ENCODE results near the gene EBF3.

EBF3 gene

GRCh38 chr10:129915526-129916378 lies 48.3 kb downstream of the EBF3 start:
- WGBS (ENCODE audit: insufficient coverage, insufficient read length): no CpG with 5 or more reads among the region's 27 CpGs
- H3K27me3 ChIP-seq (ENCODE audit: control insufficient read depth, insufficient read depth, low read length): no peaks in the 10 kb centered on the region
- H3K4me1 ChIP-seq (ENCODE audit: control insufficient read depth, insufficient read depth, low read length): peaks cover 5% of the 10 kb centered on the region
- no peaks in the 10 kb centered on the region for H3K9me3 ChIP-seq (ENCODE audit: control insufficient read depth, insufficient read depth, low read length)
- DNase-seq (ENCODE audit: low read depth, low spot score): no peak
- H3K4me3 ChIP-seq (ENCODE audit: low read length): no peak overlapping the region
- H3K36me3 ChIP-seq (ENCODE audit: control insufficient read depth, insufficient read depth, low read length): no peaks in the 10 kb centered on the region
- no peak overlapping the region for H3K27ac ChIP-seq (ENCODE audit: low read length)

GRCh38 chr10:129914960-129915359 lies 49.1 kb downstream of the EBF3 start:
- H3K36me3 ChIP-seq (ENCODE audit: control insufficient read depth, insufficient read depth, low read length): no peaks in the 10 kb centered on the region
- H3K4me3 ChIP-seq (ENCODE audit: low read length): no peak overlapping the region
- no CpG with 5 or more reads among the region's 2 CpGs for WGBS (ENCODE audit: insufficient coverage, insufficient read length)
- H3K9me3 ChIP-seq (ENCODE audit: control insufficient read depth, insufficient read depth, low read length): no peaks in the 10 kb centered on the region
- no peak overlapping the region for H3K27ac ChIP-seq (ENCODE audit: low read length)
- DNase-seq (ENCODE audit: low read depth, low spot score): no peak
- H3K4me1 ChIP-seq (ENCODE audit: control insufficient read depth, insufficient read depth, low read length): peaks cover 5% of the 10 kb centered on the region
- H3K27me3 ChIP-seq (ENCODE audit: control insufficient read depth, insufficient read depth, low read length): no peaks in the 10 kb centered on the region

DNA sequence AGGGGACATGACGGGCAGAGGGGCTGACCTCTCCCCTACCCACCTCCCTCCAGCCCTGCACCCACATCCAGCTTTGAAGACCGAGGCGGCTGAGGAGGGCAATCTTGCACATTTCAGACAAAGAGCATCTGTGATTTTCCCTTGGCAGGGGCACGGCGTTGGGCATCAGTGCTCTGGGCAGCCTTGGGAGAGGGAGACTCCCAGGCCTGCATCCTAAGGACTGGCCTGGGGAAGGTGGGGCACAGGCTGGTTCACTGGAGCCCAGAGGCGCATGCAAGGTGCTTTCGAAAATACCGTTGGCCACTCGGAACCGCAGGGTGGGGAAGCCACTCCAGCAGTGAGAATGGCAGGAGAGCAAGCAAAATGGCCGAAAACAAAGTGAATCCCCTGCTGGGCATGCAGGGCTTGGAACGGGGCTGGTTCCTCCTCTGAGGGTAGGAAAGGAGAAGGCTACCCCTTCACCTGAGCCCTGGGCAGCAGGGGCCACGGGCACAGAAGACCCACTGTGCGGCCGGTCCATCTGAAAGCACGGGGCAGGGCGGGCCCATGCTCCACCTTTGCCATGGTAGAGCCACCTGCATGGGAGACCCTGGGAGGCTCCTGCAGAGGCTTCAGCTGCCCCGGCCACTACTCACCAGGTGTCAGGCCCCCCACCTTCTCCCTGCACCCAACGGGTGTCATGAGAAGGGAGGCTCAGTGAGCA lies 49.8 kb downstream of the EBF3 start:
- peaks cover 5% of the 10 kb centered on the region for H3K4me1 ChIP-seq (ENCODE audit: control insufficient read depth, insufficient read depth, low read length)
- no peak overlapping the region for H3K27ac ChIP-seq (ENCODE audit: low read length)
- H3K9me3 ChIP-seq (ENCODE audit: control insufficient read depth, insufficient read depth, low read length): no peaks in the 10 kb centered on the region
- no peak for DNase-seq (ENCODE audit: low read depth, low spot score)
- no peaks in the 10 kb centered on the region for H3K27me3 ChIP-seq (ENCODE audit: control insufficient read depth, insufficient read depth, low read length)
- no CpG with 5 or more reads among the region's 19 CpGs for WGBS (ENCODE audit: insufficient coverage, insufficient read length)
- no peak overlapping the region for H3K4me3 ChIP-seq (ENCODE audit: low read length)
- H3K36me3 ChIP-seq (ENCODE audit: control insufficient read depth, insufficient read depth, low read length): no peaks in the 10 kb centered on the region

DNA sequence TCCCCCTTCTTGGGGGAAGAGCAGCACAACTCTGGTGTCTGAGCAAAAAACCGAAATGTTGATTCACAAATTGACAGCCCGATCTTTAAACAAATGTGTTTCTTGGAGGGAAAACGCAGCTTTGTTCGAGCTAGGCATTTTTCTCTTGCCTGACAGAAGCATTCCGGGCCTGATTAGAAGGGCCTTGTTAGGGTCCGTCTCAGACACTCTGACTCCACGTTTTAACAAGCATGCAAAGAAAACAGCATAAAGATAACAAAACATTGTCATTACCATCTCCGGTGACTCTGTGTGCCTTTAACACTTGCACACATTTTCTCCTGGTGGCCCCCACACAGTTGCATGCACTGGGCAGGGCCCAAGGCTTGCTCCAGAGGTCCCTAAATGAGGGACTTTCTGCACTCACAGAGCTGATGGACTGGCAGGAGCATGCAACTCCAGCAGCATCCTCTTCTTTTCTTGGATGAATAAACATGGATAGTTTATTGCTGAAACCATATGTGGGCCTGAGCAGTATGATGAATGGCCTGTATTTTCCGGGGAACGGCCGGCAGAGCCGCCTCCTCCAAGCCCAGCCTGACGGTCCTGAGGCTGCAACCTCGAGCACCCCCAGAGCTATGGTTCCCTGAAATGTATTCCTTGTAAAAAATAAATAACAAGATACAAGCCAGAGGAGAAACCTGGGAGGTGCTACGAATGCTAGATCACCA lies 50.9 kb downstream of the EBF3 start:
- no peaks in the 10 kb centered on the region for H3K9me3 ChIP-seq (ENCODE audit: control insufficient read depth, insufficient read depth, low read length)
- peaks cover 5% of the 10 kb centered on the region for H3K4me1 ChIP-seq (ENCODE audit: control insufficient read depth, insufficient read depth, low read length)
- DNase-seq (ENCODE audit: low read depth, low spot score): no peak
- H3K36me3 ChIP-seq (ENCODE audit: control insufficient read depth, insufficient read depth, low read length): no peaks in the 10 kb centered on the region
- WGBS (ENCODE audit: insufficient coverage, insufficient read length): no CpG with 5 or more reads among the region's 15 CpGs
- no peak overlapping the region for H3K27ac ChIP-seq (ENCODE audit: low read length)
- no peak overlapping the region for H3K4me3 ChIP-seq (ENCODE audit: low read length)
- H3K27me3 ChIP-seq (ENCODE audit: control insufficient read depth, insufficient read depth, low read length): no peaks in the 10 kb centered on the region

DNA sequence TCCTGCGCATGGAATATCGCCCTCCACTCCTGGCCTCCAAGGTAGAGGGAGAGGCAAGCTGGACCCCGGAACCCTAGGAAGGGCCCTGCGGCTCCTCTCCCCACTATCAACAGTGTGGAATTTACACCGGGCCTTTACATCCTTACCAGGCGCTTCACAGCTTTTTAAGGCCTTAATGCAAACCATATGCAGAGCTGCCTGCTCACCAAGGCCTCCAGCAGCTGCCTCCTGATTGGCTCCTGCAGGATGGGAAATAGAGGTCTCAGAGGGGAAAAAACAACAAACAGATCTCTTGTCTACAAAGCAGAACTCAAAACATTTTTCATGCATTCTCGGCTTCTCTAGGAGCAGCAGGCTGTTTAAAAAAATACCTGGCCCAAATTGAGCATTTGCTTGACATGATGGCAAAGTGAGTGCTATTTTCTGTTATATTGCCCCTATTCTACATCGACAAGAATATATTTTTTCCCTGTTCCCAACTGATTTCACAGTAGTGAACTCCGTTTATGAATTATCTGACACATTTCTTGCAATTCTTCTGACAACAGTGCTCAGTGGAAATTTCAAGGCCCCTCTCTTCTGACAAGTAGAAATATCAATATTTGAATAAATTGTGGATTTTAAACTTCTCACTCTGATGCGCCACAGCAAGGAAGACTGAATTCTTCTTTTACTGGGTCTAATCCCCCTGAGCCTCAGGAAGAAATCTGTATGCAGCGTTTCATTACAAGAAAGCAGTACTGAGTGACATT lies 51.7 kb downstream of the EBF3 start:
- no CpG with 5 or more reads among the region's 11 CpGs for WGBS (ENCODE audit: insufficient coverage, insufficient read length)
- Histone ChIP-seq H3K27me3 (ENCODE audit: control insufficient read depth, insufficient read depth, low read length) (no peaks in the 10 kb centered on the region), H3K4me3 (ENCODE audit: low read length) (no peak overlapping the region), H3K4me1 (ENCODE audit: control insufficient read depth, insufficient read depth, low read length) (peaks cover 5% of the 10 kb centered on the region), H3K27ac (ENCODE audit: low read length) (no peak overlapping the region), H3K36me3 (ENCODE audit: control insufficient read depth, insufficient read depth, low read length) (no peaks in the 10 kb centered on the region), H3K9me3 (ENCODE audit: control insufficient read depth, insufficient read depth, low read length) (no peaks in the 10 kb centered on the region)
- no peak for DNase-seq (ENCODE audit: low read depth, low spot score)

DNA sequence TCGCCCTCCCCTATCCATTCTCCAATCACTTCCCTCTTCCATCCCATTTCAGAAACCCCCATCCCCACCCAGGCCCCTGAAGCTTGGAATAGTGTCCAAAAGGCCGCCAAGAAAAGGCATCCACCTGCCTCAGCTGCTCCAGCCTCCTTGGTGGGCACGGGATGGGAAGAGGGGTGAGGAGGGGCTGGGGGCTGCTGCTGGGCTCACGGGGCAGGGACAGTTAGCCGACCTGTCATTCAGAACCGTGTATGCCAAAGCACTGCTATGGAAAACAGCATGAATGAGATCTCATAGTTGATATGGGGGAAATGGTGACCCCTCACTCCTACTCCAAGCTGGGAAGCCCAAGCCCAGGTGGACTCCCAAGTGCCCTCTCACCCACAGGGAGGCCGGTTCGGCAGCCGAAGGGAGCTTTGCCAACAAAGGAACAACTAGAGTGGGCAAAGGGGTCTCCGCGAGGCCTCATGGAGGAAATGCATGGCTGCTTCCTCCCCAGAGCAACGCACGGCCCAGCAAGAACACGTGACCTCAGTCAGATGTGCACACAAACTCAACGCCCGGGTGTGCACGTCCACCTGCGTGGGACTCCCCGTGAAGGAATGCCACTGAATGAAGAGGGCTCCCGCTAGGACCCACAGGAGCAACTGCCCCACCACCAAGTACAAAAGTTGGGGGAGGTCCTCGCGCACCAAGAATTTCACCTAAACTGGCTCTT lies 52.5 kb downstream of the EBF3 start:
- Histone ChIP-seq H3K4me3 (ENCODE audit: low read length) (no peak overlapping the region), H3K36me3 (ENCODE audit: control insufficient read depth, insufficient read depth, low read length) (no peaks in the 10 kb centered on the region), H3K9me3 (ENCODE audit: control insufficient read depth, insufficient read depth, low read length) (no peaks in the 10 kb centered on the region), H3K4me1 (ENCODE audit: control insufficient read depth, insufficient read depth, low read length) (peaks cover 5% of the 10 kb centered on the region), H3K27ac (ENCODE audit: low read length) (no peak overlapping the region), H3K27me3 (ENCODE audit: control insufficient read depth, insufficient read depth, low read length) (no peaks in the 10 kb centered on the region)
- no peak for DNase-seq (ENCODE audit: low read depth, low spot score)
- WGBS (ENCODE audit: insufficient coverage, insufficient read length): no CpG with 5 or more reads among the region's 22 CpGs

- Histone ChIP-seq H3K36me3 (ENCODE audit: control insufficient read depth, insufficient read depth, low read length) (no peaks in the 10 kb centered on the region), H3K9me3 (ENCODE audit: control insufficient read depth, insufficient read depth, low read length) (no peaks in the 10 kb centered on the region), H3K27me3 (ENCODE audit: control insufficient read depth, insufficient read depth, low read length) (no peaks in the 10 kb centered on the region), H3K4me1 (ENCODE audit: control insufficient read depth, insufficient read depth, low read length) (peaks cover 5% of the 10 kb centered on the region), H3K27ac (ENCODE audit: low read length) (no peak overlapping the region), H3K4me3 (ENCODE audit: low read length) (no peak overlapping the region)
- WGBS (ENCODE audit: insufficient coverage, insufficient read length): no CpG with 5 or more reads among the region's 10 CpGs
- DNase-seq (ENCODE audit: low read depth, low spot score): no peak
Observed at GRCh38 chr10:129910861-129911260, 53.2 kb downstream of the EBF3 start.

GRCh38 chr10:129909531-129910256 lies 54.4 kb downstream of the EBF3 start:
- no CpG with 5 or more reads among the region's 28 CpGs for WGBS (ENCODE audit: insufficient coverage, insufficient read length)
- H3K36me3 ChIP-seq (ENCODE audit: control insufficient read depth, insufficient read depth, low read length): no peaks in the 10 kb centered on the region
- H3K9me3 ChIP-seq (ENCODE audit: control insufficient read depth, insufficient read depth, low read length): no peaks in the 10 kb centered on the region
- peaks cover 5% of the 10 kb centered on the region for H3K4me1 ChIP-seq (ENCODE audit: control insufficient read depth, insufficient read depth, low read length)
- no peaks in the 10 kb centered on the region for H3K27me3 ChIP-seq (ENCODE audit: control insufficient read depth, insufficient read depth, low read length)
- H3K27ac ChIP-seq (ENCODE audit: low read length): no peak overlapping the region
- DNase-seq (ENCODE audit: low read depth, low spot score): no peak
- H3K4me3 ChIP-seq (ENCODE audit: low read length): no peak overlapping the region

GRCh38 chr10:129909080-129909479 lies 55.0 kb downstream of the EBF3 start:
- Histone ChIP-seq H3K27me3 (ENCODE audit: control insufficient read depth, insufficient read depth, low read length) (no peaks in the 10 kb centered on the region), H3K36me3 (ENCODE audit: control insufficient read depth, insufficient read depth, low read length) (no peaks in the 10 kb centered on the region), H3K4me3 (ENCODE audit: low read length) (no peak overlapping the region), H3K9me3 (ENCODE audit: control insufficient read depth, insufficient read depth, low read length) (no peaks in the 10 kb centered on the region), H3K4me1 (ENCODE audit: control insufficient read depth, insufficient read depth, low read length) (peaks cover 5% of the 10 kb centered on the region), H3K27ac (ENCODE audit: low read length) (no peak overlapping the region)
- DNase-seq (ENCODE audit: low read depth, low spot score): no peak
- no CpG with 5 or more reads among the region's 3 CpGs for WGBS (ENCODE audit: insufficient coverage, insufficient read length)

All from iPS DF 6.9 (cell line).